ENCODE data around the gene FADS1. TPM values are rescaled to one million over a fixed set of nuclear protein-coding genes. Genes with fewer than 3 reads are reported as not detected.

FADS1 gene
- total RNA-seq, 1 experiment from 2014 or later = 115 TPM

DNA sequence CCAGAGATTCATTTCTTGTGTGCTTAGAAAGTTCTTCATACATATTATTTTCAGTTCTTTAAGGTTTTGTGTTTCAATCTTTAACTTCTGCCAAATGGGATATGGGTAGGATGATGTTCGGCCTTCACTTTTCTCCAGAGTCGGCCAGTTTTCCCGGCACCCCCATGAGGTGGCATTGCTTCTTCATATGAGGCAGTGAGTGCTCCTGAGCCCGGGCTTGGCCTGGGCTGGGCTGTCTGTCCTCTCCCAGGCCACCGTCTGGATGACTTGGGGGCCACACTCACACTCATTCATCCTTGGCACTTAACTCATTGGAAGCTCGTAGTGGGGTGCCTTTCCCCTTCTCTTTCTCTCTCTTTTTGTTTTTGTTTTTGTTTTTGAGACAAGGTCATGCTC, 35.1 kb upstream of the FADS1 start:
- Histone ChIP-seq H3K27me3 (ENCODE audit: control insufficient read depth, insufficient read depth, low read length) (no peaks in the 10 kb centered on the region), H3K4me3 (ENCODE audit: insufficient read depth, low read depth, low read length) (no peak overlapping the region), H3K36me3 (replicated peaks; ENCODE audit: control insufficient read depth, insufficient read depth, low read length) (peaks cover 69% of the 10 kb centered on the region)
- DNase-seq = no peak

DNA sequence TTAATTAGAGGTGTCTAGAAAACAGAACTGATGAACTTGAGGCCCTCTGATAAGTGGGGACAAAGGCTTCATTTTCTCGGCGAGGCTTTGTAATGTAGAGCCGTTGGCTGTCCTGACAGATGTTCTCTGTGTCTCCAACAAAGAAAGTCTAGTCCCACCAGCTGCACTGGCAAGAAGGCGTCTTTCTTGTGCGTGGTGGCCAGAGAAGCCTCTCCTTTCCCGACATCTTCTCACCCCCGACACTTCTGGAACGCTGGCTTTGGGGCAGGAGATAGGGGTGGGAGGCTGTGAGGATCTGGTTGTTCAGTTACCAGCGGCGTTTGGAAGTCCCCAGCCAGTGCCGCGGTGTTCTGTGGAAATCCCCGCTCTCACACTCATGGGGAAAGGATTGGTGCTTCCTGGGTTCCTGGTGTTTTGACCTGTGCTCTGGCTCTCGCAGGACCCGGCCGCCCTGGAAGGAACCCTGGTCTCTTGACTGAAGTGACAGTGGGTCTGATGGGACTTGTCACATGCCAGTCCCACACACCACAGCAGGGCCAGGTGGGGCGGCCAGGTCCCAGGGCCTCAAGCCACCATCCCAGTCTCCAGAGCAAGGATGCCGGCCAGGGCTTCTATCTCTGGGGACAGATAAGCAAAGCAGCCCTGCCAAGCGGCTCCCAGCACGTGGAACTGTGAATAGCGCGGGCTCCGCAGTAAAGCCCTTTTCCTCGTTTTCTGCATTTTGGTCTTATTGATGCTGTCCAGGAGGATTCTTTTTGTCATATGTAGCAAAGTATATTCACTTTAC, 34.5 kb upstream of the FADS1 start:
- Histone ChIP-seq H3K27me3 (ENCODE audit: control insufficient read depth, insufficient read depth, low read length) (no peaks in the 10 kb centered on the region), H3K36me3 (replicated peaks; ENCODE audit: control insufficient read depth, insufficient read depth, low read length) (peaks cover 69% of the 10 kb centered on the region), H3K4me3 (ENCODE audit: insufficient read depth, low read depth, low read length) (no peak overlapping the region)
- DNase-seq = no peak

DNA sequence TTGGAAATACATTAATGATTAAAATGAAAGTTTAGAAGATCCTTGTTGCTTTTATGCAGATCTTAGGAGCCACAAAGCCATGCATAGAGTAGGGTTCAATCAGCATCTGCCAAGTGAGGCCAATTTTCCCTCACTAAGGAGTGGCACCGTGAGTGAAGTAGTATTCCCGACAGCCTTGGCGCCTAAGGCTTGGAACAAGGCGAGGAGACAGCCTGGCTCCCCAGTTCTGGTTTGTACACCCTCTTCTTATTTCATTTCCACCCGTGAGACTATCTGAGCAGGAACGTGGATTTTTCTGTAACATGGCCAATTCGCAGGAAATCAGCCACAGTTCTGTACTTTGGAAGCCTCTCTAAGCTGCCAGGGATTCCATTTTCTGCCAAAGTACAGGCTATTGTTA, 33.9 kb upstream of the FADS1 start:
- Histone ChIP-seq H3K4me3 (ENCODE audit: insufficient read depth, low read depth, low read length) (no peak overlapping the region), H3K27me3 (ENCODE audit: control insufficient read depth, insufficient read depth, low read length) (no peaks in the 10 kb centered on the region), H3K36me3 (replicated peaks; ENCODE audit: control insufficient read depth, insufficient read depth, low read length) (peaks cover 67% of the 10 kb centered on the region)
- DNase-seq = no peak

DNA sequence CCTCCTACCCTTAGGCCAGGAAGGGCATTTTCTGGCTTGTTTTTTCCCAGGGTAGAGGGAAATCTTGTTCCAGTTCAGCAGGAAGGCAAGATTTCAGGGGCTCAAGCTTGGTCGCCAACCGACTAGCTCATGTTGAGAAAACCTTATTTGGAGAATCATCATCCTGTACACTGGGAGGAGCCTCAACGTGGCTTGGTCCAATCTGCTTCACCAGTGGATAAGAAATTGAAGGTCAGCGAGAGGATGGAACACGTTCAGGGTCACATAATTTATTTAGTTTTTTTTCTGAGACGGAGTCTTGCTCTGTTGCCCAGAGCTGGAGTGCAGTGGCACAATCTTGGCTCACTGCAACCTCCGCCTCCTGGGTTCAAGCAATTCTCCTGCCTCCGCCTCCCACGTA, 31.8 kb upstream of the FADS1 start:
- H3K36me3 ChIP-seq (replicated peaks; ENCODE audit: control insufficient read depth, insufficient read depth, low read length) = peaks cover 57% of the 10 kb centered on the region

DNA sequence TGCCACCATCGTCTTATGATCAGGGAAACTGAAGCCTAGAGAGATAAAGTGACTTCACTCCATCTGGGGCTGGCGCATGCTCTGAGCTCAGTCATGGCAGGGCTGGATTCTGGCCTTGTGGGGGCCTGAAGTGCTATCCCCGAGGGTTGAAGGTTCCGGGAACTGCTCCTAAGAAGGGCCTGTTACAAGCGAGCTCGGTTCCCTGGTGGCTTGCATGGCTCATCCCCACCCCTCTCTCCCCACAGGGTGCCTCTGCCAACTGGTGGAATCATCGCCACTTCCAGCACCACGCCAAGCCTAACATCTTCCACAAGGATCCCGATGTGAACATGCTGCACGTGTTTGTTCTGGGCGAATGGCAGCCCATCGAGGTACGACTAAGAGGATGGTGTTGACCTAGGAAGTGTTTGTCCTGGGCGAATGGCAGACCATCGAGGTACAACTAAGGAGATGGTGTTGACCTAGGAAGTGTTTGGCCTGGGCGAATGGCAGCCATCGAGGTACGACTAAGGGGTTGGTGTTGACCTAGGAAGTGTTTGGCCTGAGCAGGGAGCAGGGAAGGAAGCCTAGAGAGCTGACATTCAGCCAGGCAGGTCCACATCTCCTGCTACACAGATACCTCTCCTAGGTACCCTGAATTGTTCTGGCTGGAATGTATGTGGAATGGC, 31.2 kb upstream of the FADS1 start:
- H3K27me3 ChIP-seq (ENCODE audit: control insufficient read depth, insufficient read depth, low read length) = no peaks in the 10 kb centered on the region
- no peak for DNase-seq
- no peak overlapping the region for H3K4me3 ChIP-seq (ENCODE audit: insufficient read depth, low read depth, low read length)
- peaks cover 58% of the 10 kb centered on the region for H3K36me3 ChIP-seq (replicated peaks; ENCODE audit: control insufficient read depth, insufficient read depth, low read length)

More for the DNA sequence above, 31.8 kb upstream of the FADS1 start:
- no peak for DNase-seq
- Histone ChIP-seq H3K4me3 (ENCODE audit: insufficient read depth, low read depth, low read length) (no peak overlapping the region), H3K27me3 (ENCODE audit: control insufficient read depth, insufficient read depth, low read length) (no peaks in the 10 kb centered on the region)

DNA sequence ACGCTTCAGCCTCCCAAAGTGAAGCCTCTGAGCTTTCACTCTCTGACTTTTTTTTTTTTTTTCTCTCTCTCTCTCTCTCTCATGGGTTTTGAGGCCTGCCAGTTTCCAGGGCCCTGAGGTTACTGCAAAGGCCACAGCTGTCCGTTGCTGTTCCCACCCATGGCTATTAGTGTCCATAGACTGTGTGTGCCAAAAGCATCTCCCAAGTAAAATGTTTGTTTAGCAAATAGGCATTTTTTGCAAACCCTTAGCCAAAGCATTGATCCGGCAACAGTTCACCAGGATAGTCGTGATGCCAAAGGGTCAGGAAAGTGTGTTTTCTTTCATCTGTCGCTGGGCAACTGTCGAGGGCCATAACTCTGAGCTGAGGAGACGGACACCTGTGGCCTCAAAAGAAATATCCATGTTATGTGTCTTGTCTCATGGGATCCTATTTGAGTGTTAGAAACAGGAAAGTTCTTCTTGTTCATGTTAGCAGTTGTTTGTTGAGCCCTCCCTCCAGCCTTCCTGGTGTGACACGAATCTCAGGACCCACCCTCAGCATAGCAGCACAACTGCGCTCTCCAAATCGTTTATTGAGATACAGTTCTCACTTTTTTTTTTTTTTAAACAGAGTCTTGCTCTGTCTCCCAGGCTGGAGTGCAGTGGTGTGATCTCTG, 29.7 kb upstream of the FADS1 start:
- no peaks in the 10 kb centered on the region for H3K27me3 ChIP-seq (ENCODE audit: control insufficient read depth, insufficient read depth, low read length)
- DNase-seq = no peak
- no peak overlapping the region for H3K4me3 ChIP-seq (ENCODE audit: insufficient read depth, low read depth, low read length)
- H3K36me3 ChIP-seq (replicated peaks; ENCODE audit: control insufficient read depth, insufficient read depth, low read length) = peaks cover 66% of the 10 kb centered on the region

DNA sequence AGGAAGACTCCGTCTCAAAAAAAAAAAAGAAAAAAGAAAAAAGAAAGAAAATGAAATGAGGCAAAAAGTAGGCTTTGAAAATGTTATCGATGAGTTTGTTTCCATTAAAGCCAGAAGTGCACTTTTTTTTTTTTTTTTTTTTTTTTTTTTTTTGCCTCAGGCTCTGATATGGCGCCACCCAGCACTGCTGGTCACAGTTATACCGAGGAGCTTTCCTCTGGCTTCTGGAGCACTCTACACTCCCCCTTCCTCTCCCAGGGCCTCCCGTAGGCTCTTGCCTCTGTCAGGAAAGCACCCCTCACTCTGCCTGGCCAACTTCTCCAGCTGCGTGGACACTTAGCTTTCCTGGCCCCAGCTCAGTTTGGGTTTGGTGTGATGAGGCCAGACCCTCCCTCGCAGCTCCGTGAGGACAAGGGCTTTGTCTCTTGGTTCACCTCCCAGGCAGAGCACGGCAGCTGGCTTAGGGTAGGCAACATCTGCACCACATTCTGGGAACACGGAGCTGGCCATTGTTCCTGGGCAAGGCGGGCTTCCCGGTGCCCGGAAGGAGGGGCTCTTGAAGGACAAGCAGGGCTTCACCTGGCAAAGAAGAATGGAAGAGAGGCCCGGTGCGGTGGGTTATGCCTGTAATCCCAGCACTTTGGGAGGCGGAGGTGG, 28.2 kb upstream of the FADS1 start:
- no peak overlapping the region for H3K4me3 ChIP-seq (ENCODE audit: insufficient read depth, low read depth, low read length)
- DNase-seq = no peak
- no peaks in the 10 kb centered on the region for H3K27me3 ChIP-seq (ENCODE audit: control insufficient read depth, insufficient read depth, low read length)
- H3K36me3 ChIP-seq (replicated peaks; ENCODE audit: control insufficient read depth, insufficient read depth, low read length) = peaks cover 68% of the 10 kb centered on the region

DNA sequence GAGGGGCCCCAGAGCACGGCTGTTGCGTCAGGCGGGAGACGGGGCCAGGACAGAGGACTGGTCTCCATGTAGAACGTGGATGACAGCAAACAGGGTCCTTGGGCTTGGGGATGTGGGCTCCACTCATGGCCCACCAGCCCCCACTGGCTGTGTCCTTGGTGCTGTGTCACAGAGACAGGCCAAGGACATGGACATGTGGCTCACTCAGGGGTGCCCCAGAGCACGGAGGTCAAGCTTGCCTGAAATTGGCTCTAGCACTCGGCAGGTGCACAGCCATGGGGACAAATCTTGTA, 25.7 kb upstream of the FADS1 start:
- Histone ChIP-seq H3K4me3 (ENCODE audit: insufficient read depth, low read depth, low read length) (no peak overlapping the region), H3K36me3 (replicated peaks; ENCODE audit: control insufficient read depth, insufficient read depth, low read length) (peaks cover 59% of the 10 kb centered on the region), H3K27me3 (ENCODE audit: control insufficient read depth, insufficient read depth, low read length) (no peaks in the 10 kb centered on the region)
- DNase-seq = no peak

DNA sequence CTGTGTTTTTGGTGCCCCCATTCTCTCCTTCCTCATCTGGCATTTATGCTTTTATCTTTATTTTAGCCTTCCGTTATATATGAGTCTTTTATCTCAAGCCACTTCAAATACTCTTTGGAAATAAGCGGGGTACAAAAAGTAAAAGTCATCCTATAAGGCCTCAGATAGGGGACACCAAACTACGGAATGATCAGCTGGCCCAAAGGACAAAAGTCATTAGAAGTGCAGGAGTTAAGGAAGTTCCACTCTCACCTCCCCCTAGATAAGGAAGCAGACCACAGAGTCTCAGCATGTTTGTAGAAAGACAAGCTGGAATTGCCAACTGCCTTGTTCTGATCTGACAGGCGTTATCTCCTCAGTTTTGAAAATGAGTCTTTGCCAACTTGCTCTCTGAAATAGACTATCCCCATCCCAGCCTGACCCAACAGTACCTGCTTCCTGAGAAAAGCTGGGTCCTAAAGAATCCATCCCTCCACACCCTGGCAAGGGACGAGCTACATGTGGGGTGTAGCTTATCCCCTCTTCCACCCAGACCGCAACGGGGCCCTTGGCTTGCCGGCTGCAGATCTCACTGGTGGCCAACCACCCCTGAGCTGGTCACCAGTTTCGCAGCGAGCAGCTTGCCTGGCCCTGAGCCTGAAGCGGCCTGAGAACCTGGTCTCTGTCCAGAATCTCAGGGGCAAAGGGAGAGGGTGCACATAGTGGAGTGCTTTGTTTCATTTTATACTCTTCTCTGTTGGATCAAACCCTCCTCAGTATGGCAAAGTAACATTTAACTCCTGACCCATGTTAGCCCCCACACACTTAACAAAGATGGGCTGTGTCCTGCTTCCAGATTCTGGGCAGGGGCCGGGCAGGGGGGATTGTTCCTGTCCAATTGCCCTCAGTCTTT, 25.1 kb upstream of the FADS1 start:
- H3K27me3 ChIP-seq (ENCODE audit: control insufficient read depth, insufficient read depth, low read length) = no peaks in the 10 kb centered on the region
- H3K4me3 ChIP-seq (ENCODE audit: insufficient read depth, low read depth, low read length) = no peak overlapping the region
- peaks cover 58% of the 10 kb centered on the region for H3K36me3 ChIP-seq (replicated peaks; ENCODE audit: control insufficient read depth, insufficient read depth, low read length)
- DNase-seq = no peak

DNA sequence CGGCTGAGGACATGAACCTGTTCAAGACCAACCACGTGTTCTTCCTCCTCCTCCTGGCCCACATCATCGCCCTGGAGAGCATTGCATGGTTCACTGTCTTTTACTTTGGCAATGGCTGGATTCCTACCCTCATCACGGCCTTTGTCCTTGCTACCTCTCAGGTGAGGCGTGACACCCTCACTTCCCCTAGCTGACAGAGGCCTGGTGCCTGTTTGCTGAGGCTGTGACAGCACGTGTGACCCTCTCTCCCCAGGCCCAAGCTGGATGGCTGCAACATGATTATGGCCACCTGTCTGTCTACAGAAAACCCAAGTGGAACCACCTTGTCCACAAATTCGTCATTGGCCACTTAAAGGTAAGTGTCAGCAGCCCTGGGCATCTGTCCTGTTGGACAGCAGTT, 23.6 kb upstream of the FADS1 start:
- no peak for DNase-seq
- Histone ChIP-seq H3K36me3 (replicated peaks; ENCODE audit: control insufficient read depth, insufficient read depth, low read length) (peaks cover 53% of the 10 kb centered on the region), H3K4me3 (ENCODE audit: insufficient read depth, low read depth, low read length) (no peak overlapping the region), H3K27me3 (ENCODE audit: control insufficient read depth, insufficient read depth, low read length) (no peaks in the 10 kb centered on the region)

DNA sequence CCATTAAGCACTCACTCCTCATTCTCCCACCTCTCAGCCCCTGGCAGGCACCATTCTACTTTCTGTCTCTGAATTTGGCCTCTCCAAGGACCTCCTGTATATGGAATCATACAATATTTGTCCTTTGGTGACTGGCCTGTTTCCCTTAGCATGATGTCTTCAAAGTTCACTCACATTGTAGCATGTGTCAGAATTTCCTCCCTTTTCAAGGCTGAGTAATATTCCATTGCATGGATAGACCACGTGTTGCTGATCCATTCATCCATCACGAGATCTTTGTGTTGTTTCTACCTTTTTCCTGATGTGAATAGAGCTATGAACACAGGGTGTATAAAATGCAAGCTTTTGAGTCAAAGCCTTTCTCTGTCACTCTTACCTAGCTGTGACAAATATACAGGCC, 22.9 kb upstream of the FADS1 start:
- Histone ChIP-seq H3K36me3 (replicated peaks; ENCODE audit: control insufficient read depth, insufficient read depth, low read length) (peaks cover 51% of the 10 kb centered on the region), H3K4me3 (ENCODE audit: insufficient read depth, low read depth, low read length) (no peak overlapping the region), H3K27me3 (ENCODE audit: control insufficient read depth, insufficient read depth, low read length) (no peaks in the 10 kb centered on the region)
- no peak for DNase-seq

DNA sequence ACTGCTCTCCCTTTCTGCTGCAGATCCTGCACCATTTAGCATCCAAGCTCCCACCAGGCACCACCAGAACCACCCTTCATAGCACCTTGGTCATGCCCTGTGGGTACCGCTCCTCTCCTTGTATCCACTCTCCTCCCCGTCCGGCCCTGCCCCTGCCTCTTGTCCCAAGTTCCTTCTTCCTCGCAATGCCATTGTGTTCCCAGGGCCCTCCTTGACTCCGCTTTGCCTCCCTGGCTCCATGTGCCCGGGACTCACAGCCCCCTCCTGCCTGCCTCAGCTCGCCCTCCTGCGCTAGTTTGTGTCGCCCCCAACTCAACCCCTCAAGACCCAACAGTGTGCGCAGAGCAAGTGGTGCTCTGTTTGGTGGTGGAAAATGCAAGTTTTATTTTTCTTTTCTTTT, 22.1 kb upstream of the FADS1 start:
- Histone ChIP-seq H3K27me3 (ENCODE audit: control insufficient read depth, insufficient read depth, low read length) (no peaks in the 10 kb centered on the region), H3K36me3 (replicated peaks; ENCODE audit: control insufficient read depth, insufficient read depth, low read length) (peaks cover 50% of the 10 kb centered on the region), H3K4me3 (ENCODE audit: insufficient read depth, low read depth, low read length) (no peak overlapping the region)
- no peak for DNase-seq

DNA sequence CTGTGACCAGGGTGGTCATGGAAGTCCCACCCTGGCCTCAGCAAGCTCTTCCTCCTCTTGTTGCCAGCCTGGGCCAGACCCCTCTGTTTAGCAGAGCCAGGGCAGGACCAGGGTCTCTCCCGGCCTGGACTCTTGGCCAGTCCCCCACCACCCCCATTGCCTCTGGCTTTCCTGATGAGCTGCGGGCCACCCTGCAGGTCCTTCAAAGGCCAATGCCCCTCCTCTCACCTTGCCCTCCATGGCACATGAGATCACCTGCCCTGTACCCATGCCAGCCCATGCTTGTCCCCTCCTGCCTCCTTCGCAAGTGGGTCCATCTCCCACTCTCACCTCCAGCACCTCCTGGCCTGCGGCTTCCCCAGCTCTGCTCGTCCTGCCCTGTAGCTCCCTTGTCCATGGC, 21.7 kb upstream of the FADS1 start:
- no peak for DNase-seq
- no peaks in the 10 kb centered on the region for H3K27me3 ChIP-seq (ENCODE audit: control insufficient read depth, insufficient read depth, low read length)
- H3K4me3 ChIP-seq (ENCODE audit: insufficient read depth, low read depth, low read length) = no peak overlapping the region
- H3K36me3 ChIP-seq (replicated peaks; ENCODE audit: control insufficient read depth, insufficient read depth, low read length) = peaks cover 50% of the 10 kb centered on the region

DNA sequence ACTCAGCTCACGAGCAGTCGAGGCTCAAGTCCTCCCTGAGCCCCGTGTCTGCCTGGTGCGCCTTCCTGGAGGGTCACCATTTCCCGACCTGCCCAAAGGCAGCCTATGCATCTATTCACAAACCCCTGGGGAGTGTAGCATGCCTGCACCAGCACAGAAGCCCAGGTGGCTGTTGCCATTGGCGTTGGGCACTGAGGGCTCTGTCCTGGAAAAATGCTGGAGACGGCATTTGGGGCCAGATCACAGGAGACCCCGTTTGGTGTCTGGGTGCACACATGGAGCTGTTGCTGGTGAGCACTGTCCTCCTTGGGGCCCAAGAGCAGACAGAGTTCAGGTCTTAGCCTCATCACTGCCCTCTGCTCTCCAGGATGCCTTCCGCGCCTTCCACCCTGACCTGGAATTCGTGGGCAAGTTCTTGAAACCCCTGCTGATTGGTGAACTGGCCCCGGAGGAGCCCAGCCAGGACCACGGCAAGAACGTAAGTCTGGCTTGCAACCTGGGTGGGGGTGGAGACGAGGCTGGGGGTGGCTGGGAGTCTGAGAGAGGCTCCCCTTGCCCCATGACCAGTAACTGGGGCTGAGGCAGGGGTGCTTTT, 20.7 kb upstream of the FADS1 start:
- DNase-seq = no peak
- Histone ChIP-seq H3K27me3 (ENCODE audit: control insufficient read depth, insufficient read depth, low read length) (no peaks in the 10 kb centered on the region), H3K36me3 (replicated peaks; ENCODE audit: control insufficient read depth, insufficient read depth, low read length) (peaks cover 43% of the 10 kb centered on the region), H3K4me3 (ENCODE audit: insufficient read depth, low read depth, low read length) (no peak overlapping the region)

Measured in H7 (cell line).